Panc1 (cell line): ENCODE data around the gene ELF4.

Experiments used
- POLR2AphosphoS5 ChIP-seq: IDR thresholded peaks from 2 replicates; pipeline ENCODE4 v1.6.1; 2012; ENCODE audit warnings: mild to moderate bottlenecking, low read depth, low read length, moderate library complexity
- REST ChIP-seq, 2 experiments: IDR thresholded peaks; 2 replicates each; pipeline ENCODE4 v1.6.1; 2011 to 2012; ENCODE audit warnings: low read depth in 2 of 2, control low read depth in 1 of 2, low read length in 1 of 2, mild to moderate bottlenecking in 1 of 2, moderate library complexity in 1 of 2; ENCODE audit not compliant: insufficient read depth in 1 of 2
- SIN3A ChIP-seq: IDR thresholded peaks from 2 replicates; pipeline ENCODE4 v1.6.1; 2012; ENCODE audit warnings: low read depth, mild to moderate bottlenecking, low read length, moderate library complexity, borderline replicate concordance; ENCODE audit not compliant: insufficient read depth
- TF ChIP-seq, protein P1 (sequence below): fragments of 450-650 bp; IDR thresholded peaks from 2 replicates; pipeline ENCODE4 v1.5.1; 2017; ENCODE audit warnings: mild to moderate bottlenecking

DNA sequence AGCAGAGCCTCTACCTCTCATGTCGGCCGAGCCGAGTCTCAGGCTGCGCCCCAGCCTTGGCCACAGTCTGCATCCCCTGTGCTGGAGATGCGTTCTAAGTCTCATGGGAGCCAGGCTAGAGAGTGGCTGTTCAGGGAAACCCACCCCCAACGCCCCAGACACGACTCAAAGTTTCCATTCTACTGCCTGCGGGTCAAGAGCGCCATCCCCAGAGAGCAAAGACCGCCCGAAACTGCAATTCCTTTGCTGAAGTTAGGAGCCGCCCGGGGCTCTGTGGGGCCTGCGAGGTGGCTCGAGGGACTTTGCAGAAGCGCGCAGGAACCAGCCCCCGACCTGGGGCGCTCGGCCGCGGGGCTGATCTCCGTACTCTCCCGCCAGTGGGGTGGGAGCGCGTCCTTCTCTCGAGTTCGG lies 10.0 kb upstream of the ELF4 start:
- TF ChIP-seq, protein P1, sequence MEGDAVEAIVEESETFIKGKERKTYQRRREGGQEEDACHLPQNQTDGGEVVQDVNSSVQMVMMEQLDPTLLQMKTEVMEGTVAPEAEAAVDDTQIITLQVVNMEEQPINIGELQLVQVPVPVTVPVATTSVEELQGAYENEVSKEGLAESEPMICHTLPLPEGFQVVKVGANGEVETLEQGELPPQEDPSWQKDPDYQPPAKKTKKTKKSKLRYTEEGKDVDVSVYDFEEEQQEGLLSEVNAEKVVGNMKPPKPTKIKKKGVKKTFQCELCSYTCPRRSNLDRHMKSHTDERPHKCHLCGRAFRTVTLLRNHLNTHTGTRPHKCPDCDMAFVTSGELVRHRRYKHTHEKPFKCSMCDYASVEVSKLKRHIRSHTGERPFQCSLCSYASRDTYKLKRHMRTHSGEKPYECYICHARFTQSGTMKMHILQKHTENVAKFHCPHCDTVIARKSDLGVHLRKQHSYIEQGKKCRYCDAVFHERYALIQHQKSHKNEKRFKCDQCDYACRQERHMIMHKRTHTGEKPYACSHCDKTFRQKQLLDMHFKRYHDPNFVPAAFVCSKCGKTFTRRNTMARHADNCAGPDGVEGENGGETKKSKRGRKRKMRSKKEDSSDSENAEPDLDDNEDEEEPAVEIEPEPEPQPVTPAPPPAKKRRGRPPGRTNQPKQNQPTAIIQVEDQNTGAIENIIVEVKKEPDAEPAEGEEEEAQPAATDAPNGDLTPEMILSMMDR, result no peak
- TF ChIP-seq REST (IDR thresholded peaks at IDR 0.05; ENCODE audit: insufficient read depth in 1 of 2, low read depth in 2 of 2, low read length in 1 of 2) (no peak), SIN3A (no peak), POLR2AphosphoS5 (no peak)
